GM20000 (cell line): ENCODE measurements around the gene FRMD4B.
"Not testable (repeated sequence)": the region's sequence is repeated elsewhere in the genome, so short reads cannot be mapped to it uniquely, and the experiment has no call there.

Source experiments
- DNase-seq: peaks from one replicate; pipeline ENCODE4 v3.0.0; 2012; ENCODE audit warnings: low spot score
- TF ChIP-seq, protein P1 (sequence below): IDR thresholded peaks from 2 replicates; pipeline ENCODE4 v1.5.1; 2012; ENCODE audit warnings: mild to moderate bottlenecking, control low read depth; ENCODE audit errors: extremely low read depth, missing control alignments

Gene FRMD4B

DNA sequence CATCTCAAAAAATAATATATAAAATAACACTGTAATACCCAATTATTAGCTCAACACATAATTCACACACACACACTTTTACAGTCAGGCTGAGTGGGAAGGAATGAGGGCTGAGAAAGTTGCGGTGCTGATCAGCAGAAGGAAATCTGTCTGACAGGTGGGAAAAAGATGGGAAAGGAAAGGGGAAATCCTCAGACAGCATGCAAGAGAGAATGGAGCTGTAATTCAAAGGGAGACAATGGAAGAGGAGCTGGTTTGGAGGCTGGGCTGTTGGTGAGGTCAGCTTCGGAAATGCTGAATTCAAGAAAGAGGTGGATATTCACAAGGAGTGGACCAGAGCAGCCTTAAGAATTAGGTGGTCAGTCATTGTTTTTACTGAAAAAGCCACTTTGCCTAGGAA, 141.8 kb downstream of the FRMD4B start:
- TF ChIP-seq, protein P1, sequence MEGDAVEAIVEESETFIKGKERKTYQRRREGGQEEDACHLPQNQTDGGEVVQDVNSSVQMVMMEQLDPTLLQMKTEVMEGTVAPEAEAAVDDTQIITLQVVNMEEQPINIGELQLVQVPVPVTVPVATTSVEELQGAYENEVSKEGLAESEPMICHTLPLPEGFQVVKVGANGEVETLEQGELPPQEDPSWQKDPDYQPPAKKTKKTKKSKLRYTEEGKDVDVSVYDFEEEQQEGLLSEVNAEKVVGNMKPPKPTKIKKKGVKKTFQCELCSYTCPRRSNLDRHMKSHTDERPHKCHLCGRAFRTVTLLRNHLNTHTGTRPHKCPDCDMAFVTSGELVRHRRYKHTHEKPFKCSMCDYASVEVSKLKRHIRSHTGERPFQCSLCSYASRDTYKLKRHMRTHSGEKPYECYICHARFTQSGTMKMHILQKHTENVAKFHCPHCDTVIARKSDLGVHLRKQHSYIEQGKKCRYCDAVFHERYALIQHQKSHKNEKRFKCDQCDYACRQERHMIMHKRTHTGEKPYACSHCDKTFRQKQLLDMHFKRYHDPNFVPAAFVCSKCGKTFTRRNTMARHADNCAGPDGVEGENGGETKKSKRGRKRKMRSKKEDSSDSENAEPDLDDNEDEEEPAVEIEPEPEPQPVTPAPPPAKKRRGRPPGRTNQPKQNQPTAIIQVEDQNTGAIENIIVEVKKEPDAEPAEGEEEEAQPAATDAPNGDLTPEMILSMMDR: no peak
- no peak for DNase-seq

DNA sequence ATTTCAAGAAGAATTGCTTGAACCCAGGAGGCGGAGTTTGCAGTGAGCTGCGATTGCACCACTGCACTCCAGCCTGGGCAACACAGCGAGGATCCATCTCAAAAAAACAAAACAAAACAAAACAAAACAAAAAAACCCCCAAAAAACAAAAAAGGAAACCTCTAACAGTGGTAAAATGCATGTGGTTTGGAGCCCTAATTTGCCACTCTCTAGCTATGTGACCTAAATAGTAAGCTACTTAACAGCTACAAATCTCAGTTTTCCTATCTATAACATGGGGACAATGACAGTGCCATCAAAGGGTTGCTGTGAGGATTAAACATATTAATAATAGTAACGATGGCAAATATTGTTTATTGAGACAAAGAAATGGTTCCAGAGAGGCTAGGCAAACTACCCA, 144.1 kb downstream of the FRMD4B start:
- TF ChIP-seq, protein P1: no peak
- DNase-seq: no peak

DNA sequence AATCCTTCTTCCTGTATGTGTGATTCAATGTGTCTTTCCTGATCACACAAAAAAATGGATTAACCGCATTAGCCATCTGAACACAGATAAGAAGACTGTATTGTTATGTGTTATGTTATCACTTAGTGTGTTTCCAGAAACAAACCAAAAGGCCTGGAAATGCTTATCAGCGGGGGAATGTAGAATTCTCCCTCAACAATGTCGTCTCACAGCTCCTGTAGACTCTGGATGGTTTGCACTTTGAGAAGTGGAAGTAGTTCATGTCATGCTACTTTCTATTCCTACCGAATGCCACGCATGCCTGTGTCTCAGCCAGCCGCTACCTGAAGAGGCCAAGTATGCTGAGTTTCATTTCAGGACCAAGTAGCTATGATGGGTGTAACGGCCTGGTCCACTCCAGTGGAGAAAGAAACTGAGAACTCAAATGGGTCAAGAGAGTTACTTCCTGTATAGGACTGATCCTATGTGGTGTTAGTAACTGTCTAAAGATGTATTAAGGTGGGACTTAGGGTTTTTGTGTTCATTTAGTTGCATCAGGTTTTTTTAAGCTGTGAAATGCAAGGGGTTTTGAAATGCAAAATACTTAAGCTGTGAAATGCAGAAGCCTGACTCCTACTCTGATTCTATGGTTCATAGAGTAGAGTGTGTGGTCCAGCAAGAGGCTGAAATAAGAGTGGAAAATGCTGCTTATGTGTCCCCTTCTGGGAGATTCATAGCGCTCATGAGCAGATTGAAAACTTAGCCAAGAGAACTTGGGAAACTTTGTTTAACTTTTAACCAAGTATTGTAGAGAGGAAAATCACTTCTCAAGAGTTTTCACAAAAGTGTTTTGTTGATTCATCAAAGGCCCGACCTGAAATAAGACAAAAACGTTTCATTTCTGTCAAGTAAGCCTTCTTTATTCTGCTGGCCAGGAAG, 145.0 kb downstream of the FRMD4B start:
- no peak for DNase-seq
- TF ChIP-seq, protein P1: no peak

DNA sequence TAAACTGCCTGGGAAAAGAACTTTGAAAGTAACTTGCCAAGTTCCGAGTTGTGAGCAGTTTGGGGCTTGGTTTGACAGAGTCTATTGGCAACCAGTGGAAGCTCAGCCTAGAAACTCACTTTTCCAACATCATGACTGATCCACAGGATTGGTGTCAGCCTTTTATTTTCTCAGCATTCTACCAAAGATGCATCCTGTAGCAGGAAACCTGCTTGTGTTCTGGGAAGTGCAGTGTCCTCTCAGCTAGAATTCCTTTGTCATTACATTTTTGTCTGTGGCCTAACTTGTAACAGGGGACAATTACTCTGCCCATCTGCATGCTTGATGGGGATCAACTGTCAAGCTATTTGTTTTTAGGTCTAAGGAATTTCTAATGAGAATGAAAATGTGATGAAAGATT, 146.8 kb downstream of the FRMD4B start:
- TF ChIP-seq, protein P1: no peak
- DNase-seq: no peak

DNA sequence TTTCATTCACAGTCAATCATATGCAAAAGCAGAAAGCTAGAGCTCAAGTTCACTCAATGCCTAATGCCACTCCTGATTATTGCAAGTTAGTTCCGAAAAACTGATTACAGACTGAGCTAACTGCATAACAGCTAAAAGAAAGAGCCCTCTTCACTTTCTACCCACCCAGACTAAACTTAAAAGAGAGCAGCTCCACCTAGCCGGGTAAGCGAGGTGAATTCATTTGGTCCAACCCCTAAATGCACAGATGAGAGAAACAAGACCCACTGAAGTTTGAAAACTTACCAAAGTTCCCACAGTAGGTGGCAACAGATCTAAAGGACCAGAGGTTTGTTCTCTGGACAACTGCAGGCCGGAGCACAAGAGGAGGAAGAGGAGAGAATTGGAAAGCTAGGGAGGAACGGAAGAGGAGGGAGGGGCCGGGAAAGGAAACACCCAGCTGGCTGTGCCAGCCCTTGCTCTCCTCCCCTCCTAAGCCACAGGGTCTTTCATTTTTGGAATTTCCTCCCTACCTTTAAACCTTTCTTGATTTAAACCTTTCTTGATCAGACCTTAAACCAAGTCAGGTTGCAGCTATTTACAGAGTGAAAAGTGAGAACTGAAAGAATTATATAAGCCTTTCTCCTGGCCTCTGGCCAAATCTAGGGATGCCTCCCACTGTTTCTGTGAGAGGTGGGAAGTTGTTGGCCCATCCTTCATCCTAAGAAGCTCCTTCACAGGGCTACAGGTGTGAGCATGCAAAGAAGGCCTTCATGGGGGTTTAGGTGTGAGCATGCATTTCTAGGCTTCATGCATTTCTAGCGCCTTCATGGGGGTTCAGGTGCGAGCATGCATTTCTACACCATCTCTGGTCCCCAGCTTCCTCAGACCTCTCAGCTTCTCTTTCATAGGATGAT, 148.8 kb downstream of the FRMD4B start:
- DNase-seq: no peak

DNA sequence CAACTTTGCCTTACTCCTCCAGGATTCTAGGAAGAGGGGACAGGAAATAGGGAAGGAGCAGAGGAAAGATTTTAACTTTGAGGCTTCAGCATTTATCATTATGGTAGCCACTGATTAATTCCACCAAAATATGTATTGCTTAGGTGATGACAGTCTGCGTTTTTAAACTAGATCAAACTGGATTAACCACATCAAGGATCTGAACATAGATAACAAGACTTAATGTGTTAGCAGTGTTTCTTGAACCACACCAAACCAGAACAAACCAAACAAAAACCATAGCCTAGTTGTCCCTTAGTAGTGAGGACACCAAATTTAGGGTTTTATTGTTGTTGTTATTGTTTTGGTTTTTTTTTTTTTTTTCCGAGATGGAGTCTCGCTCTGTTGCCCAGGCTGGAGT, 150.0 kb downstream of the FRMD4B start:
- no peak for DNase-seq
- TF ChIP-seq, protein P1: no peak

More for the DNA sequence above, 148.8 kb downstream of the FRMD4B start:
- TF ChIP-seq, protein P1: no peak

DNA sequence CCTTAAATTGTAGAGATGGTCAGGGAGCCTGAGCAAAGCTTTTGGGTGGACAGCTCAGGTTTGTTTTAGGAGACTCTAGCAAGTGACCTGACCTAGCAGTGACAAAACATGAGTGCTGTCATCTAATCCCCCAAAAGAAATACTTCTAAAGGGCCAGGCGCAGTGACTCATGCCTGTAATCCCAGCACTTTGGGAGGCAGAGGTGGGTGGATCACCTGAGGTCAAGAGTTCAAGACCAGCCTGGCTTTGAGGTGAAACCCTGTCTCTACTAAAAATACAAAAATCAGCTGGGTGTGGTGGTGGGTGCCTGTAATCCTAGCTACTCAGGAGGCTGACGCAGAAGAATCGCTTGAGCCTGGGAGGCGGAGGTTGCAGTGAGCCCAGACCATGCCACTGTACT, 150.7 kb downstream of the FRMD4B start:
- DNase-seq: not testable (repeated sequence)
